Liver (tissue), 3 donors: ENCODE results near the gene CCDC102A.

Experiments
- JUND ChIP-seq, 2 donors: IDR thresholded peaks; 2 replicates each; pipeline ENCODE4 v1.6.1; 2016; ENCODE audit warnings: antibody characterized with exemption in 2 of 2
- RAD21 ChIP-seq, 2 donors: IDR thresholded peaks; 2 replicates each; pipeline ENCODE4 v1.6.1; 2016; ENCODE audit warnings: antibody characterized with exemption in 2 of 2, mild to moderate bottlenecking in 2 of 2
- SP1 ChIP-seq: IDR thresholded peaks from 2 replicates; pipeline ENCODE4 v1.6.1; 2018; ENCODE audit warnings: antibody characterized with exemption, mild to moderate bottlenecking
- TAF1 ChIP-seq: conservative IDR thresholded peaks from 2 replicates; pipeline ENCODE4 v1.6.1; 2016; ENCODE audit warnings: antibody characterized with exemption, mild to moderate bottlenecking
- TF ChIP-seq, protein P1 (sequence below): fragments of 150-350 bp; IDR thresholded peaks from 2 replicates; pipeline ENCODE4 v1.5.1; 2017; ENCODE audit warnings: improper control_type of control experiment, low read depth, low read length; ENCODE audit not compliant: missing input control
- TF ChIP-seq, protein P2 (sequence below): IDR thresholded peaks from 2 replicates; pipeline ENCODE4 v1.6.1; 2016; ENCODE audit warnings: antibody characterized with exemption, mild to moderate bottlenecking
- TF ChIP-seq, protein P3 (sequence below): IDR thresholded peaks from 2 replicates; pipeline ENCODE4 v1.6.1; 2016; ENCODE audit warnings: antibody characterized with exemption
- donor health status: healthy.
- donor health status: healthy.

DNA sequence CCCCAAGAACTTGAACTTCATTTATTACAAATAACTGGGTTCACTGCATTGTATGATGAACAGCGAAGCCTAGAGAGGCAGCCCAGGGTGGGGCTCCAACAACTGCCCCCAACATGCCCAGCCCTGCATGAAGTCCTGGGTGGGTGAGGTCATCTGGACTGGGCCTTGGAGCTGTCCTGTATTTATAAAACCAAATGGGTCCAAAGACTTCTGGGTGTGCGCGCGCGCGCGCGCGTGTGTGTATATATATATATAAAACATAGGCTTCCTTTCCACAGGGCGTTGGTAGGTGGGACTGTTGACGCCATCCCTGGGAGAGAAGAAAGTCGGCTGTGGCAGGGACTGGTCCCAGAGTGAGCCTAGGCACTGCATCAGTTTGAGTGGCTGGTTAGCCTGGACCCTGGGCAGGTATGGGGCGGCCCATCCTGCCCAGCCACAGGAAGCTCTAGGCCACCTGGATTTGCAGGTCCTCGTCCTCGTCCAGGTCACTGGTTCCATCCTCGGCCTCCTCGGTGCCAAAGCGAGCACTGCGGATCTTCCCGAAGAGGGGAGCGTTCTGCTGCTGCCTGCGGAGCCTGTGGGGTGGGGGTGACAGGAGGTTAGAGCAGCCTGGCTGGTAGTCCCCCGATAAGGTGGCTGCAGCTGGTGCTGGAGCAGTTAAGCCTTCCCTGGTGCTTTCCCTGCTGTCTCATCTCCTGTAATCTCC is 23.9 kb downstream of the CCDC102A start:
- TF ChIP-seq, protein P1, sequence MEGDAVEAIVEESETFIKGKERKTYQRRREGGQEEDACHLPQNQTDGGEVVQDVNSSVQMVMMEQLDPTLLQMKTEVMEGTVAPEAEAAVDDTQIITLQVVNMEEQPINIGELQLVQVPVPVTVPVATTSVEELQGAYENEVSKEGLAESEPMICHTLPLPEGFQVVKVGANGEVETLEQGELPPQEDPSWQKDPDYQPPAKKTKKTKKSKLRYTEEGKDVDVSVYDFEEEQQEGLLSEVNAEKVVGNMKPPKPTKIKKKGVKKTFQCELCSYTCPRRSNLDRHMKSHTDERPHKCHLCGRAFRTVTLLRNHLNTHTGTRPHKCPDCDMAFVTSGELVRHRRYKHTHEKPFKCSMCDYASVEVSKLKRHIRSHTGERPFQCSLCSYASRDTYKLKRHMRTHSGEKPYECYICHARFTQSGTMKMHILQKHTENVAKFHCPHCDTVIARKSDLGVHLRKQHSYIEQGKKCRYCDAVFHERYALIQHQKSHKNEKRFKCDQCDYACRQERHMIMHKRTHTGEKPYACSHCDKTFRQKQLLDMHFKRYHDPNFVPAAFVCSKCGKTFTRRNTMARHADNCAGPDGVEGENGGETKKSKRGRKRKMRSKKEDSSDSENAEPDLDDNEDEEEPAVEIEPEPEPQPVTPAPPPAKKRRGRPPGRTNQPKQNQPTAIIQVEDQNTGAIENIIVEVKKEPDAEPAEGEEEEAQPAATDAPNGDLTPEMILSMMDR, result no peak
- TF ChIP-seq TAF1, result no peak
- no peak for TF ChIP-seq SP1
- no peak for TF ChIP-seq RAD21 (IDR thresholded peaks at IDR 0.05)
- TF ChIP-seq, protein P2, sequence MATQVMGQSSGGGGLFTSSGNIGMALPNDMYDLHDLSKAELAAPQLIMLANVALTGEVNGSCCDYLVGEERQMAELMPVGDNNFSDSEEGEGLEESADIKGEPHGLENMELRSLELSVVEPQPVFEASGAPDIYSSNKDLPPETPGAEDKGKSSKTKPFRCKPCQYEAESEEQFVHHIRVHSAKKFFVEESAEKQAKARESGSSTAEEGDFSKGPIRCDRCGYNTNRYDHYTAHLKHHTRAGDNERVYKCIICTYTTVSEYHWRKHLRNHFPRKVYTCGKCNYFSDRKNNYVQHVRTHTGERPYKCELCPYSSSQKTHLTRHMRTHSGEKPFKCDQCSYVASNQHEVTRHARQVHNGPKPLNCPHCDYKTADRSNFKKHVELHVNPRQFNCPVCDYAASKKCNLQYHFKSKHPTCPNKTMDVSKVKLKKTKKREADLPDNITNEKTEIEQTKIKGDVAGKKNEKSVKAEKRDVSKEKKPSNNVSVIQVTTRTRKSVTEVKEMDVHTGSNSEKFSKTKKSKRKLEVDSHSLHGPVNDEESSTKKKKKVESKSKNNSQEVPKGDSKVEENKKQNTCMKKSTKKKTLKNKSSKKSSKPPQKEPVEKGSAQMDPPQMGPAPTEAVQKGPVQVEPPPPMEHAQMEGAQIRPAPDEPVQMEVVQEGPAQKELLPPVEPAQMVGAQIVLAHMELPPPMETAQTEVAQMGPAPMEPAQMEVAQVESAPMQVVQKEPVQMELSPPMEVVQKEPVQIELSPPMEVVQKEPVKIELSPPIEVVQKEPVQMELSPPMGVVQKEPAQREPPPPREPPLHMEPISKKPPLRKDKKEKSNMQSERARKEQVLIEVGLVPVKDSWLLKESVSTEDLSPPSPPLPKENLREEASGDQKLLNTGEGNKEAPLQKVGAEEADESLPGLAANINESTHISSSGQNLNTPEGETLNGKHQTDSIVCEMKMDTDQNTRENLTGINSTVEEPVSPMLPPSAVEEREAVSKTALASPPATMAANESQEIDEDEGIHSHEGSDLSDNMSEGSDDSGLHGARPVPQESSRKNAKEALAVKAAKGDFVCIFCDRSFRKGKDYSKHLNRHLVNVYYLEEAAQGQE, result no peak
- TF ChIP-seq, protein P3, sequence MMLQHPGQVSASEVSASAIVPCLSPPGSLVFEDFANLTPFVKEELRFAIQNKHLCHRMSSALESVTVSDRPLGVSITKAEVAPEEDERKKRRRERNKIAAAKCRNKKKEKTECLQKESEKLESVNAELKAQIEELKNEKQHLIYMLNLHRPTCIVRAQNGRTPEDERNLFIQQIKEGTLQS, result no peak
- no peak for TF ChIP-seq JUND (IDR thresholded peaks at IDR 0.05)
